A549 treated with AZD2906 at 1 μM for 4 hours (cell line): ENCODE measurements around the gene ZNF862. TPM values are rescaled to one million over a fixed set of nuclear protein-coding genes. Genes with fewer than 3 reads are reported as not detected.

Experiments used
- total RNA-seq: library from RNA; stranded (reverse); fragments of 200-300 nt; extraction: Qiagen RNA extraction; gene quantifications from 5 replicates; pipeline ENCODE4 v1.2.3, GENCODE V29; 2022

The ZNF862 gene
- total RNA-seq = 2.3 to 3.4 TPM (median 2.7 TPM) in 5 replicates

GRCh38 chr7:149838224-149838991, at the start of gene ZNF862:
TSS of gene ZNF862 (plus strand) at chr7:149838375. CDS start at chr7:149838612, 237 bp downstream.

GRCh38 chr7:149873074-149873969, 35.1 kb downstream of the ZNF862 start, which contains the start of gene ATP6V0E2:
TSS of gene ATP6V0E2 (plus strand) at chr7:149873969. CDS start at chr7:149874066, 97 bp downstream.

Other genes with a start within 250 kb of the ZNF862 start
- gene ZNF467, start 64.8 kb upstream of the ZNF862 start, total RNA-seq = 0.92 to 1.6 TPM (median 1.2 TPM) in 5 replicates
- 51.5 to 62.3 TPM (median 61.1 TPM) in 5 replicates for gene ATP6V0E2, start 35.6 kb downstream of the ZNF862 start, total RNA-seq